GM18858 (cell line): ENCODE results near the gene PLEKHG2.
A peak's percentile ranks its signal among the peaks of the same experiment; 100 is the strongest.

Experiments used
- ATAC-seq: cut with Tn5 transposase; IDR thresholded peaks from one replicate; pipeline ENCODE4 v1.9.1; 2021; ENCODE audit not compliant: unreplicated experiment

Gene PLEKHG2

DNA sequence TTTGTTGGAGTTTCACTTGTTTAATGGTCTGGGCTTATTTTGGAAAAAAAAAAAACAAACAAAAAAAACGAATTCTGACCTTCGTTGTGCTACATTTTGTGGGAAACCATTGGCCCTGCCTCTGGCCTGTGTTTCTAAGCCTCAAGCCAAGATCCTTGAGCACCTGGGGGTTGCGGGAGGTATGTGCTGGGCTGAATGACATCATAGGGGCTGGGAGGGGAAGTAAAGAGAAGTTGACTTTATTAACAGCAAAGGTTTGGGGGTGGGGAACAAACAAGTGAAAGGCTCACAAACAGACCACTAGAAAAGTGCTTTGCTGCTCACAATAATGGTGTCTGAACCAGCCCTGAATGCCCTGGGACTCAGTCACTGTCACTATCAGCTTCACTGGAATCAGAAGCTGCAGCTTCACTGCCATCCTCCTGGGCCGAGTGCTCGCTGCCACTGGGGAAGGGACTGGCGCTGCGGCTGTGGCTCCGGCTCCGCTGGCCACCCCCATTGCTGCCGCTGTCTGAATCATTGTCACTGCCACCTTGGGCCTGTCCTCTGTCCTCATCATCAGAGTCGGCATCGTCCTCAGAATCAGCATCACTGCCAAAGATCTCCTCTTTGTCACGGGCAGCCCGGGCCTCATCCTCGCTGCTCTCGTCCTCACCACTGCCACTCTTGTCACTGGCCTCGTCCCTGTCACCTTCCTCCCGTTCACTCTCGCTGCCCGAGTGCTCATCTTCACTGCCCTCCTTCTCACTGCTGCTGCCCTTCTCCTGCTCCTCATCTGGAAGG, 26.6 kb upstream of the PLEKHG2 start:
- no peak for ATAC-seq

DNA sequence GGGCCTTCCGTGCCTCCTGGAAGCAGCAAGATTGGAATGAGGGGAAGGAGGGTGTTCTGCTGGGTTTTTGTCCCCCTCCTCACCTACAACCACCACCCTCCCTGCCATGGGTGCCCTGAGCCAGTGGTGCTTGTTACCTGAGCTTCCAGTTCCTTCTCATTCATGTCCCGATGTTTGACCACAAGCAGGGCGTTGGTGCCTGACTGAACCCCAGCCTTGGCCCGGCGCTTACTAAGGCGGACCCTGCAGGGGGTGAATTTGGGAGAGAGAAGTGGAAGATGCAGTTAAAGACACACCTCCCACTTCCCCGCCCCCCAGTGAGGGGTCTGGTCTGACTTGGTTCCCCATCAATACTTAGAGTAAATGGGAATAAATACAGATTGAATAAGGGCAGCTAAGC, 25.9 kb upstream of the PLEKHG2 start:
- no peak for ATAC-seq

DNA sequence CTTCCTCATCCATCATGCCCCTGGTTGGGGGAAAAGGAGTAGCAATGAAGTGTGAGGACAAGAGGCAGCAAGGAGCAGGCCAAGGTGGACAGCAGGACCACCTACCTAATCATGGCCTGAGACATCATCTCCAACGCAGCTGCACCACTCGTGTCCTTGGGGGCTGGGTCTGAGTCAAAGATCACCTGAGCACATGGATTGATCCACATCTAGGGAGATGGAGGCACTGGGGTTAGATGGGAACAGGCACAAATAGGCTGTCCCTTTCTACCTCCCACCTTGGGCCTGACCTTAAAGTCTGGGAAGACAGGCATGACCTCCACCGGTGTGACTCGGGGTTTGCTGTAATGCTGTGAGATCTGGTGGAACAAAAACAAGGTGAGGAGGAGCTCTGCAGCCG, 23.8 kb upstream of the PLEKHG2 start:
- ATAC-seq = no peak

DNA sequence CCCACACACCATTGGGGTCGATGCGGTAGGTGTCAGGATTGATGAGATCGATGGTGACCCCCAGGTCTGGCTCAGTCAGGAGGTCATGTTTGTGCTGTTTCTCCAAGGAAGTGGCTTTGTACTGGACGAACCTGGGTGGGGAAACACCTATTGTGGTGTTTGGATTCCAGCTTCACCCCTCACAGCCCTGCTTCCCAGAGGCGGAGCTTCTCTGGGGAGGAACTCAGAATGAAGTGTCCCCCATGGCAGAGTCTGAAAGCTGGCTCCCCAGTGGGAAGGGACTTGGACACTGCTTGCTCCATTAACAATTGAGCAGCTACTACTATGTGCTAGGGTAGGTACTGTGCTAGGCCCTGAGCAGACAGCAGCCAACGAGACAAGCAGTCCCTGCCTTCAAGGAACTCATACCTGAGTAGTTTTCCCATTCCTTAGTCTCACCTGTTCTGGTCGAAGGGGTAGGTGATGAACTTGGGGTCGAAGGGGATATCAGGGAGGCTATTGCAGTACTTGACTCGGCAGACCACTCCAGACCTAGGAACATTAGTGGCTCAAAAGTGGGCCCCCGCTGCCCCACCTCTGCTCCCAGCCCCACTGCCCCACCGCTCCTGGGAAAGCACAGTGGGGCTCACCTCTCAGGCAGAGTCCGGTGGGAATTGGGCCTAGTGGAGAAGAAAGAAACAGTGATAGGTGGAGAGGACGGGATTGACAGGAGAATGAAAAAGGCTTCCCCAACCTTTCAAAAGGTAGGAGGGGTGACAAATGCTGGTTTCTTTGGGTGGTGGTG, 22.6 kb upstream of the PLEKHG2 start:
- no peak for ATAC-seq

DNA sequence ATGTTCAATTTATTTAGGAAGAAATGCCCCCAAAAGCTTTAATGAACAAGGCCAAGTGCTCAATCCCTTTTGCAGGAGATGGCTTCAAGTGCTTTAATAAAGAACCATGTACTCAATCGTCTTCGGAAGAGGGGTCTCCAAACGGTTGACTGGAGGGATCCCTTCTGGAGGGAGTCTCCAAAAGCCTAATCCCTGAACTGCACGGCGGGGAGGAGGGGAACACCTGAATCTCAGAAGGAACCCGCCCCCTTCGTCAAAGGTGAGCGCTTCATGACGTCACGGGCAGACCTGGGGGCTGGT, 22.1 kb upstream of the PLEKHG2 start:
- no peak for ATAC-seq

DNA sequence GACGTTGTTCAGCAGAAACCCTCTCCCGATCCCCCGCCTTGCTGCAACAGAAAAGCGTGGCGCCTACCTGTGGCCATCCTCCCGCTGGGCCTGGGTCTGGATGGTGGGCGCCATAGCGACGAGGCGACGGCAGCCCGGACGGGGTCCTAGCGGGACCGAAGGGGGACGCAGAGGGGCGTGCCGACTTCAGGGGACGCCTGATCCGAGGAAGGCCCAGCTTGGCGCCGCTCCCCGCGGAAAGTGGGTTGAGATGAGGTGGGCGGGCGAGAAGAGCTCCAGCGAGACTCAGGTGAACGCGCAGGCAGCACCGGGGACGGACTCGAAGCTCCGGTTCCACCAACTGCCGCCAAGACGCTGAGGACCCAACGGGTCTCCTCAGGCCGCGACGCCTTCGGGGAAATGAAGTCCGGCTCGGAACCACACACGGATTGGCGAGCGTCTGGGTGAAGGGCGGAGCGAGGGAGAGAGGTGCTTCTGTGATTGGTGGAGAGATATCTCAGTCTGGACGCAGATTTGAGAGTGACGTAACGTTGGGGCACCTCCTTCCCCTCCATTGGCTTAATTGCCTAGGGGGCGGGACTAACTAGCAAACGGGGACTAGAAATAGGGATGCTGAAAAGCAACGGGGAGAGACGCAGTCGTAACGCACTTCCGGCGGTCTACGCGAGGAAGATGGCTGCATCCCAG, 21.6 kb upstream of the PLEKHG2 start, which contains the start of the genes MED29 and PAF1:
MED29 (plus strand) TSS at position 628 of the 687 bp plus-strand sequence; CDS start at position 673, 45 bp downstream.
PAF1 (minus strand) TSS at position 356 of the 687 bp plus-strand sequence; CDS start at position 114, 242 bp downstream.
- ATAC-seq = peak; percentile 82

DNA sequence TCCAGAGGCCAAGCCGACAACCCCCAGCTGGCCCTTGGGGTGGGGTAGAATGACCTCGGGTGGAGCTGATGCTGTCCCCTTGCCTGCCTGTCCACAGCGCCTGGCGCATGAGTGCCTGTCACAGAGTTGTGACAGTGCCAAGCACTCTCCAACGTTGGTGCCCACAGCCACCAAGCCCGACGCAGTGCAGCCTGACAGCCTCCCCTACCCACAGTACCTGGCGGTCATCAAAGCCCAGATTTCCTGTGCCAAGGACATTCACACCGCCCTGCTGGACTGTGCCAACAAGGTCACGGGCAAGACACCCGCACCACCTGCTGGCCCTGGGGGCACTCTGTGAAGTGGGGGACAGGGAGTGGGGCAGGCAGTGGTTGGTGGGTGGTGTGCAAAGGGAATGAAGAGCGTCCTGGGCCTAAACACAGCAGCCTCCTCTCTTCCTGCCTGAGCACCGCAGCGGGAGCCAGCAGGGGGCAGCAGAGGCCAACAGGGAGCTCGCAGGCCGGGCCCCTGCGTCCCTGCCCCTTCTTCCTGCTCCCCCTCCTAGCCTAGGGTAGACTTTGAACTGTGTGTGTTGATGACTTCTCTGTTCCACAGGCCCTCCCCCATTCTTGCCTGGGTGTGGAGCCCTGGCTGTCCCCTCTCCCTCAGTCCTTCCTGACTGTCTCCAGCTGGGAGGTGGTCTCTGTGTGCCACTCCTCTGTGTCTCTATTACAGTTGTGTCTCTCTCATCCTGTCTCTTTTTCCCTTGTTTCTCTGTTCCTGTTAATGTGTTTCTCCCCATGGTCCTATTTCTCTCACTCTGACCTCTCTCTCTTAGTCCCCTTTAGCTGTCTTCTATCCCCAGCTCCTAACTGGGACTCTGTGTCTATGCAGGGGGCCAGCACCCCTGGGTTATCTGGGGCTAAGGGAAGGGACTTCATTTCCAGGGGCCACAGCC, 14.8 kb upstream of the PLEKHG2 start:
- ATAC-seq = peak; percentile 29

DNA sequence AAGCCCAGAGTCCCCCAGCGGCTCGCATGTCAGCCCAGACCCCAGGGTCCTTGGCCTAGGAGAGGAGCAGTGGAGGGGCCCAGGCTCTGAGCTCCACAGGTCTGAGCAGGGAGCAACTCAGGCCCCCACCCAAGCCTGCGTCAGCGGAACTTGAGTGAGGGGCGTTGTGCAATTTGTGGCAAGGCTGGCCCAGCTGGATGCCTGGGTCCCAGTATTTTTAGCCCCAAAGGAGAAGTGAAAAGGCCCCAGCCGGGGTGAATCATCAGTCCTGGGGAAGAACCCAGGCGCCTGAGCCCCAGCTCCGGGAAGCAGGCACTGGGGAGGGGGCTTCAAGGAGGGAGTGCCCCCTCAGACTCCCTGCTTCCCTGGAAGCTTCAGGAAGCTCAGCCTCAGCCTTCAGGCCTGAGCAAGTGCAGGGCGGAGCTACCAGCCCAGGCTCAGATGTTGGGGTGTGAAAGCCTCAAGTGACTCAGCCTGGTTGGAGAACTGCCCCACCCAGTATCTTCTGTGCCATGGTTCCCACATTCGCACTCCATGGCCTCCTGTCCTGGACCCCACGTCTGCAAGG, 14.1 kb upstream of the PLEKHG2 start:
- ATAC-seq = no peak

DNA sequence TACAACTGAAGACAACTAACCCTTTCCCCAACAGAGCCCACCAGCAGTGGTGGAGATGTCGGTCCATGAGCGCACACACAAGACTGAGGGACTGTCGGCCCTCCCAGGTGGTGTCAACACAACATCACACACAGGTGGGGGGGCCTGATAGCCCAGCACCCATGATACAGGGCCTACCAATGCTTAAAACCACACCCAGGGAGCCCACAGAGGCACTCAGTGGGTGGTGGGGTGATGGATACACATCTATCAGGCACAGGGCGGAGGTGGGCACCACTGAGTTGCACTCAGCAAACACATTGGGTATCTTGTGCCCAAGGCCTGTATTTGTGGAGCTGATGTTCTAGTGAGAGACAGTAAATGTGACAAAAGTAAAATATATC, 12.8 kb upstream of the PLEKHG2 start:
- ATAC-seq = no peak

DNA sequence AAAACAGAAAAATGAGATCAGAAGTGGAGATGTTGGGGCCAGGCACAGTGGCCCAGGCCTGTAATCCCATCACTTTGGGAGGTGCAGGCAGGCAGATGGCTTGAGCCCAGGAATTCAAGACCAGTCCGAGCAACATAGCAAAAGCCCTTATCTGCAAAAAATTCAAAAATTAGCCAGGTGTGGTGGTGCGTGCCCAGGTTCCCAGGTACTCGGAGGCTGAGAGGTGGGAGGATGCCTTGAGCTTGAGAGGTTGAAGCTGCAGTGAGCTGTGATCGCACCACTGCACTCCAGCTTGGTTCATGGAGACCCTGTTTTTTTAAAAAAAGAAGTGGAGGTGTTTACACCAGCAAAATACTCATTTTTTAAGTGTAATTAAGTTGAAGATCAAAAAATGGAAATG, 12.4 kb upstream of the PLEKHG2 start:
- no peak for ATAC-seq

DNA sequence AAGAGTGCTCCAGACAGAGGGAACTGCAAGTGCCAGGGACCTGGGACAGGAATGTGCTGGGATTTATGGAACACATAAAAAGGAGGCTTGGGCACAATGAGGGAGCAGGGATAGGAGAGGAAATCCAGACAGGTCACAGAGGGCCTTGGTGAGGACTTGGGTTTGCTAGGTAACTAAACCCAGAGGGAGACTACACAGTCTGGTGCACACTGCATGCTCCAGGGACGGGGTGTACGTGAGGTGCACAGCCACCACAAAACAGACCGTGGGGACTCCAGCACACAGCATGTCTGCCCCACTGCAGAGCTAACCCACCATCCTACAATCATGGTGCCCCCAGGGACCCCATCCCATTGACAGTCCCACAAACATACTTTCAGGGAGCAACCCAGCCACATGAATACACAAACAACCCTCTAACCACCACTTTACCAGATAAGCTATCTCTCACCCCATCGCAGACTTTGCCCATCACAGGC, 11.4 kb upstream of the PLEKHG2 start:
- ATAC-seq = no peak

DNA sequence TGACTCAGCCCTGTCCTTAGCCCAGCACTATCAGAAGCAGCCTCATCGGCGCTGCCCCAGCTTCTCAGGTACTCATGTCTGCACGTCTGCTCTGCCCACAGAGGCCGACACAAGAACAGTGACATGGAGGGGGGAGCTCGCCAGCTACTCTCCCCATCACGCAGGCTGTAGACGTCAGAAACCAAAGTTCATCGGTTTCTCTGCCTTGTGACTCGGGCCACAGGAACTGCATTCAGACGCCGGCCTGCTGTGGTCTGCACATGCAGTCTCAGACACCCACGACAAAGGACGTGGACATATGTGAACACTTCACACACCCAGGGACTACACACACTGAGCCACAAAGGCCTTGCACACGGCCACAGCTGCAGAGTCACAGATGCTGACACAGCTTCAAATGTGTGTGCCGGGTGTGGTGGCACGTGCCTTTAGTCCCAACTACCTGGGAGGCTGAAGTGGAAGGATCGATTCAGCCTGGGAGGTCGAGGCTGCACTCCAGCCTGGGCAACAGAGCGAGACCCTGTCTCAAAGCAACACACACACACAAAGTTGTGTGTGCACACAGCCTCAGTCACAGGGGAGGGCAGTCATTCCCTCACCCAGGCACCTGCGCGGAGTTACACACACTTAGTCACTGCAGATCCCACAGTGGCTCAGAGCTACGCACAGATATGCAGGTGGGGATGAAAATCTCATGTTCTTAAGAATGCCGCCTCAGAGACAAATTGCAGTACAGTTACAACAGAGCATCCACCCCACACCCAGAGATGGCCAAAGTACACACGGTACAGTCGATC, 10.7 kb upstream of the PLEKHG2 start:
- no peak for ATAC-seq

DNA sequence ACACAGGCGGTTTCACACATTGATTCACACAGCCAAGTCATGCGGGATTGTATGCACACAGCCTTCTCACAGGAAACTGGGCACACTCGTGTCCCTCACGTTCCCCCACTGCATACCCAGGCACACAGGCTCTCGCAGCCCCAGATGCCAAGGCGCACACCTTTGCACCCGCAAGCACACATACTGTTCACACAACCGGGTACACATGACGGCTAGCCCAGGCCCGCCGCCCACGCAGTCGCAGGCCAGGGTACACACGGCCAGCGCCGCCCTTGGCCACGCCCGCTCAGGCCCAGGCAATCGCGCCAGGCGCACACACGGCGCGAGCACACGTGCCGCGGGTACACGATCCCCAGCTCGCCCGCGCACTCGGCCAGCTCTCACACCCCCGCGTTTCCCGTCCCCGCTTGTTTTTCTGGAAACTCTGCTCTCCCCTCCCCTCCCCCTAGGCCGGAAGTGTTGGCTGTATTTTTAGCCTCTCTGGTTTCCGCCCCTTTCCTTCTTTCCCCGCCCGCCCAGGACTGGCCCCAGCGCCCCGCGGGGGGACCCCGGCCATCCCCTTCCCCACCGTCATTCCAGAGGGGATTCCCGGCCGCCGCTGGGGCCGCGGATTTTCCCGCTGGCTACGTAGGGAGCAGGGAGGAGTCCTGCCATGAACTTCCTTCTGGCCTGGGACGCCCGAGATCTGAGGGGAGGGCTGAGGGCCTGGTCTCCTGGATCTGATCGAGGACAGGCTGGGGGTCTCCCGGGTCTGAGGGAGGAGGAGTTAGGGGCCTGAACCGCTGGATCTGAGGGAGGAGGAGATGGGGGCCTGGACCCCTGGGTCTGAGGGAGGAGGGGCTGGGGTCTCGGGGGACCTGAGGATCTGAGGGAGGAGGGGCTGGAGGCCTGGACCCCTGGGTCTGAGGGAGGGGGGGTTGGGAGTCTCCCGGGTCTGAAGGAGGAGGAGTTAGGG, 9.8 kb upstream of the PLEKHG2 start:
- ATAC-seq = no peak

DNA sequence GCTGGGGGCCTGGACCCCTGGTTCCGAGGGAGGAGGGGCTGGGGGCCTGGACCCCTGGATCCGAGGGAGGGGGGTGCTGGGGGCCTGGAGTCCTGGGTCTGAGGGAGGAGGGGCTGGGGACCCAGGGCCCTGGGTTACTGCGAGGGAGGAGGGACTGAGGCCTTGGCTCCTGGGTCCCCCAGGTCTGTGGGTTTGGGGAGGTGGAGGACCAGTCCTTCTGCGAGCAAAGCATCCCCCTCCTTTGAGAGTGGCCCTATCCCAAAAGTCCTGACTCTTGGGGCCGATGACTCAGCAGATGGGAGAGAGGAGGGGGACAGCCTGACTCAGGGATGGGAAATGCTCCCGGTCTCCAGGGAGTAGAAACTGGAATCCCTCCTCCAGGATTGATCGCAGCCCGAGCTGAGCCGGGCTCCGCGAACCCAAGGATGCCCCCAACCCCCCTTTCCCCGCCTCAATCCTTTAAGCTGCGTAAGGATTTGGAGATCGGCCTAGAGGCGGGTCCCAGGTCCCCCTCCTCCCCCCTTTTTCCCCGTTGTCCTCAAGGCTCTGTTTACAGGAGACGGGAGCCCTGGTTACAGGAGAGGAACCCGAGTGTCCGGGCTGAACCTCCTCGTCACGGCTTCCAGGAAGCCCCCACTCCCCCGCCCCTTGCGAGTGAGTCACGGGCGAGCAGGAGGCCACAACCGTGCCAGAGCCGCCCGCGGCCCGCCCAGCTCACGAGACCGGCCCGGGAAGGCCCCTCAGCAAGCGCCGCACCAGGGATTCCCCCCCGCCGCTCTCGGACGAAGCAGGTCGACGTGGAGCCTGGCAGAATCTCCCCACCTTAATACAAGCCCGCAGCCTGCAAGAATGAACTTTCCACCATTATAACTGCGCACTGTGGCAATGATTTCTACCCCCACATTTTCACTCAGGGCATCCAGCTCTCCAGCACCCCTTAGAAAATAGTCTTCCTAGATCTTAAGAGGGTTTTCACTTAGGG, 8.8 kb upstream of the PLEKHG2 start:
- ATAC-seq = no peak

DNA sequence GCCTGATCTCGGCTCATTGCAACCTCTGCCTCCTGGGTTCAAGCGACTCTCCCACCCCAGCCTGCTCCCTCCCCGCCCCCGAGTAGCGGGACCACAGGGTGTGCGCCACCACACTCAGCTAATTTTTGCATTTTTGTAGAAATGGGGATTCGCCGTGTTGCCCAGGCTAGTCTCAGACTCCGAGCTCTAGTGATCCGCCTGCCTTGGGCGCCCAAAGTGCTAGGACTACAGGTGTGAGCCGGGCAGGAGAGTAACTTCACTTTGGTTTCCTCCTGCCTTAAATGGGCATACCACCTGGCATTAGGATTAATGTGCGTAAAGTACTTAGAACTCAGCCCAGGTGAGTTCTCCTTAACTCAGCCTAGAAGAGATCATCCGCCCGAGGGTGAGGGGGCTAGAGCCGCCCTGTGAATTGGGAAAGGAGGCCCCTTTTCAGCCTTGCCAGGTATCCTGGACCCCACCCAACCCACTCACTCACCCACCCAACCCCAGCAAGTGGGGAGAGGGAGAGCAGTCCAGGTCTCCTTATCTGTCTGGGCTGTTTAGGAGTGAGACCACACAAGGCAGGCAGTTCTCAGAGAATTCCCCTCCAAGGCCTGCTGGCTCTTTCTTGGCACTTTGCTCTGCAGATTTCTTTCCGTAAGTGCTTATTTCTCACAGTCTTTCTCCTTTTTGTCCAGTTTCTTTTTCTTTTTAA, 7.1 kb upstream of the PLEKHG2 start:
- no peak for ATAC-seq

DNA sequence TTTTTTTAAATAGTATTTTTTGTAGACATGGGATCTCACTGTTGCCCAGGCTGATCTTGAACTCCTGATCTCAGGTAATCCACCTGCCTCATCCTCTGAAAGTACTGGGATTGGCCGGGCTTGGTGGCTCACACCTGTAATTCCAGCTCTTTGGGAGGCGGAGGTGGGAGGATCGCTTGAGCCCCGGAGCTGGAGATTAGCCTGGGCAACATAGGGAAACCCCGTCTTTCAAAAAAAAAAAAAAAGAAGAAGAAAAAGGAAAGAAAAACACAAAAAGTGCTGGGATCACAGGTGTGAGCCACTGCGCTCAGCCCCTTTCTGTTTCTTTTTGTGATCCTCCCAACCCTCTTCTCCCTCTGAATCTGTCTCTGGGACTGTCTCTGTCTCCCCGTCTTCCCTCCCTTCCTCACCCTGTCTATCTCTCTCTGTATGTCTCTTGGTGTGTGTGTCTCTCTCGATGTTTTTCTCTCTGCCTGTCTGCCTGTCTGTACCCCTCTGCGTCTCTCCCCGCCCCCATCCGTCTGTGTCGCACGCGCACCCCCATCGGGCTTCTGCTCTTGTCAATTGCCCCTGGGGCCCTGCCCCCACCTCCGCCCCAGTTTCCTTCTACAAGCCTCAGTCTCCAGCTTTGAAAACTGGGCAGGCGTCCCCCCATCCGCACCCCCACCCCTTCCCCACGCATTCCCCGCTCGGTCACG, 6.4 kb upstream of the PLEKHG2 start:
- ATAC-seq = no peak
